Measurements from ENCODE around the gene APOLD1.
"Not testable (repeated sequence)": the region's sequence is repeated elsewhere in the genome, so short reads cannot be mapped to it uniquely, and the experiment has no call there.

Gene APOLD1

GRCh38 chr12:12800406-12801180 is 15.1 kb downstream of the APOLD1 start:
- H3K27ac ChIP-seq: no peak overlapping the region
- no peaks in the 10 kb centered on the region for H3K36me3 ChIP-seq
- peaks cover 2% of the 10 kb centered on the region for H3K9me3 ChIP-seq (ENCODE audit: severe bottlenecking)
- no peaks in the 10 kb centered on the region for H3K27me3 ChIP-seq (ENCODE audit: insufficient read depth, low read depth, severe bottlenecking)
- DNase-seq: no peak
- H3K4me3 ChIP-seq (ENCODE audit: low read depth, low read length): no peak overlapping the region
- no peak for TF ChIP-seq CTCF (IDR thresholded peaks at IDR 0.05; ENCODE audit: low read depth, low read length)

GRCh38 chr12:12801656-12802055 is 16.2 kb downstream of the APOLD1 start:
- H3K4me3 ChIP-seq (ENCODE audit: low read depth, low read length); H3K9me3 ChIP-seq (ENCODE audit: severe bottlenecking); DNase-seq; H3K36me3 ChIP-seq; H3K27ac ChIP-seq; H3K27me3 ChIP-seq (ENCODE audit: insufficient read depth, low read depth, severe bottlenecking): not testable (repeated sequence)

- TF ChIP-seq CTCF (IDR thresholded peaks at IDR 0.05; ENCODE audit: low read depth, low read length): no peak
- DNase-seq: no peak
- Histone ChIP-seq H3K27me3 (ENCODE audit: insufficient read depth, low read depth, severe bottlenecking) (no peaks in the 10 kb centered on the region), H3K4me3 (ENCODE audit: low read depth, low read length) (no peak overlapping the region), H3K27ac (no peak overlapping the region), H3K9me3 (ENCODE audit: severe bottlenecking) (peaks cover 2% of the 10 kb centered on the region), H3K36me3 (no peaks in the 10 kb centered on the region)
Measured at GRCh38 chr12:12803186-12803585, 17.7 kb downstream of the APOLD1 start.

GRCh38 chr12:12804011-12804410 is 18.6 kb downstream of the APOLD1 start:
- Histone ChIP-seq H3K4me3 (ENCODE audit: low read depth, low read length) (no peak overlapping the region), H3K27ac (no peak overlapping the region), H3K9me3 (ENCODE audit: severe bottlenecking) (no peaks in the 10 kb centered on the region), H3K27me3 (ENCODE audit: insufficient read depth, low read depth, severe bottlenecking) (no peaks in the 10 kb centered on the region), H3K36me3 (no peaks in the 10 kb centered on the region)
- no peak for DNase-seq
- TF ChIP-seq CTCF (IDR thresholded peaks at IDR 0.05; ENCODE audit: low read depth, low read length): no peak

- no peak for DNase-seq
- Histone ChIP-seq H3K9me3 (ENCODE audit: severe bottlenecking) (no peaks in the 10 kb centered on the region), H3K27me3 (ENCODE audit: insufficient read depth, low read depth, severe bottlenecking) (no peaks in the 10 kb centered on the region), H3K27ac (no peak overlapping the region), H3K36me3 (no peaks in the 10 kb centered on the region), H3K4me3 (ENCODE audit: low read depth, low read length) (no peak overlapping the region)
- TF ChIP-seq CTCF (IDR thresholded peaks at IDR 0.05; ENCODE audit: low read depth, low read length): no peak
Measured at GRCh38 chr12:12804432-12804886, 19.0 kb downstream of the APOLD1 start.

GRCh38 chr12:12806784-12807516 is 21.5 kb downstream of the APOLD1 start:
- Histone ChIP-seq H3K9me3 (ENCODE audit: severe bottlenecking) (no peaks in the 10 kb centered on the region), H3K27me3 (ENCODE audit: insufficient read depth, low read depth, severe bottlenecking) (no peaks in the 10 kb centered on the region), H3K27ac (no peak overlapping the region), H3K4me3 (ENCODE audit: low read depth, low read length) (no peak overlapping the region), H3K36me3 (no peaks in the 10 kb centered on the region)
- DNase-seq: no peak
- TF ChIP-seq CTCF (IDR thresholded peaks at IDR 0.05; ENCODE audit: low read depth, low read length): no peak

GRCh38 chr12:12807517-12807903 is 22.1 kb downstream of the APOLD1 start:
- not testable (repeated sequence) for DNase-seq, H3K27ac ChIP-seq, H3K36me3 ChIP-seq

More at GRCh38 chr12:12807517-12807903, 22.1 kb downstream of the APOLD1 start:
- H3K9me3 ChIP-seq (ENCODE audit: severe bottlenecking); H3K27me3 ChIP-seq (ENCODE audit: insufficient read depth, low read depth, severe bottlenecking); H3K4me3 ChIP-seq (ENCODE audit: low read depth, low read length): not testable (repeated sequence)
